Activated naive CD8-positive, alpha-beta T cell (primary cell): ENCODE results near the gene MAGEB4.

Source experiments
- H3K27ac Mint-ChIP-seq: one replicate; pipeline ENCODE4 v1.8.0; 2021; ENCODE audit warnings: mixed read lengths
- H3K27me3 Mint-ChIP-seq: one replicate; pipeline ENCODE4 v1.8.0; 2021; ENCODE audit warnings: mixed read lengths
- H3K36me3 Mint-ChIP-seq: one replicate; pipeline ENCODE4 v1.8.0; 2021; ENCODE audit warnings: mixed read lengths
- H3K4me1 Mint-ChIP-seq: one replicate; pipeline ENCODE4 v1.8.0; 2021; ENCODE audit warnings: low read depth, mixed read lengths
- H3K4me3 Mint-ChIP-seq: one replicate; pipeline ENCODE4 v1.8.0; 2021; ENCODE audit warnings: mild to moderate bottlenecking, mixed read lengths
- H3K9me3 Mint-ChIP-seq: one replicate; pipeline ENCODE4 v1.8.0; 2021; ENCODE audit warnings: low read depth, mixed read lengths

MAGEB4 gene

DNA sequence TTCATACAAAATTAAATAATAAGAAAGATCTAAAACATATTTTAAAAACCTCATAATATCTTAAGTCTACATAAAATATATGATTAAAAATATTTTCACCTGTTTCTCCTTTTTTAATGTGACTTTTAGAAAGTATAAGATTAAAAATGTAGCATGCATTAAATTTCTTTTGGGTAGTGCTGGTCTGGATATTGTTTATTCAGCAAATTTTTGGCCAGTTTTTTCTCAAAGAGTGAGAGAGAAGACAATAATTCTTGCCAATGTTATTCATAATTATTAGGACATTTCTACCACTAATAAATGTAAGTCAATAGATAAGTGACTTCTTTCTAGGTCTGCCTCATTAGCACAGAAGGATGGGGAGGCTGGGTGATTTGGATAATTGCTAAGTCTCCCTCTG, 19.2 kb downstream of the MAGEB4 start:
- H3K36me3 Mint-ChIP-seq = no peaks in the 10 kb centered on the region
- peaks cover 3% of the 10 kb centered on the region for H3K27me3 Mint-ChIP-seq
- no peak overlapping the region for H3K27ac Mint-ChIP-seq
- peaks cover 2% of the 10 kb centered on the region for H3K9me3 Mint-ChIP-seq
- H3K4me1 Mint-ChIP-seq = no peaks in the 10 kb centered on the region
- H3K4me3 Mint-ChIP-seq = no peak overlapping the region

DNA sequence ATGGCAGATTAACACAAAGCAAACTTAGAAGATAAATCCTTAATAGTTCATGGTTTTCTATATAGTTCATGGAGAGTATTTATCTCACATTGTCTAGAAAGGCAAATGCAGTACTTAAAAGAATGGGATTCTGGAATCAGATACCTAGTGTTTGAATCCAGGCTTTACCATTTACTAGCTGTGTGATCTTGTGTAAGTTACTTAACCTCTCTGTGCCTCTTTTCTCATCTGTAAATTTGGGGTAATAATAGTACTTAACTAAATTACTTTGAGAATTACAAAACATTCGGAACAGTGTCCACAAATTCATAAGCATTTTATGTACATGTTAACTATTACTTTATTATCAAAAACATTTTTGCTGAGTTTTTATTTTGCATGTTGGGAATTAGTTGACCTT, 21.0 kb downstream of the MAGEB4 start:
- Mint-ChIP-seq H3K27me3 (no peaks in the 10 kb centered on the region), H3K4me1 (no peaks in the 10 kb centered on the region), H3K9me3 (no peaks in the 10 kb centered on the region), H3K27ac (no peak overlapping the region), H3K4me3 (no peak overlapping the region), H3K36me3 (no peaks in the 10 kb centered on the region)

DNA sequence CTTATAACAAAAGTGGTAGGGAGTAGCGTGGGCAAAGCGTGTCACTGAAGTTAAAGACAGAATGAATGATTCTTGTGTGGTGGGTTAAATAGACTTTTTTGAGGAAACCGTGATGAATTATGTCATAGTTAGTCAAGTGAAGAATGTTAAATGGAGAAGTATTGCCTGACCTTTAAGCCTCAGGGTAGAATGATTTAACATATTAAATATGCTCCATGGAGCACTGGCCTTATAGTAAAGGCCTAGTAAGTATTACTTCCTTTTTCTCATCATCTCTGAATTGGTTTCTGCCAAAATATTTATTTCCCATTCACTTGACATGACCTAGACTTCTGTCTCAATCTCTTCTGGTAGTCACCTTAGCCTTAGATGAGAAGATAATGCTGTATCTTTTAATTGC, 28.8 kb downstream of the MAGEB4 start:
- Mint-ChIP-seq H3K4me3 (no peak overlapping the region), H3K27me3 (no peaks in the 10 kb centered on the region), H3K27ac (no peak overlapping the region), H3K4me1 (no peaks in the 10 kb centered on the region), H3K36me3 (no peaks in the 10 kb centered on the region), H3K9me3 (no peaks in the 10 kb centered on the region)

- Mint-ChIP-seq H3K4me1 (peaks cover 5% of the 10 kb centered on the region), H3K9me3 (no peaks in the 10 kb centered on the region), H3K36me3 (no peaks in the 10 kb centered on the region), H3K4me3 (no peak overlapping the region), H3K27me3 (no peaks in the 10 kb centered on the region), H3K27ac (no peak overlapping the region)
Measured at GRCh38 chrX:30275498-30275897, 33.7 kb downstream of the MAGEB4 start.

DNA sequence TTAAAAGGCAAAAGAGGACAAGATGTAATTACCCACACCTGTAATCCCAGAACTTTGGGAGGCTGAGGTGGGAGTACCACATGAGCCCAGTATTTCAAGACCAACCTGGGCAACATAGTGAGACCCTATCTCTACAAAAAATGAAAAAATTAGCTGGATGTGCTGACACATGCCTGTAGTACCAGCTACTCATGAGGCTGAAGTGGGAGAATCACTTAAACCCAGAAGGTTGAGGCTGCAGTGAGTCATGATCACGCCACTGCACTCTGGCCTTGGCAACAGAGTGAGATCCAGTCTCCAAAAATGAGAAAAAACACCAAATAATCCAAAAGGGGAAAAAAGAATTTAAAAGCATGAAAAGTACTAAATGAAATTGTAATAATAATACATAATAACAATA, 36.6 kb downstream of the MAGEB4 start:
- Mint-ChIP-seq H3K27me3 (no peaks in the 10 kb centered on the region), H3K4me3 (no peak overlapping the region), H3K9me3 (no peaks in the 10 kb centered on the region), H3K36me3 (no peaks in the 10 kb centered on the region), H3K27ac (no peak overlapping the region), H3K4me1 (peaks cover 5% of the 10 kb centered on the region)

GRCh38 chrX:30280428-30280827, 38.6 kb downstream of the MAGEB4 start:
- Mint-ChIP-seq H3K9me3 (no peaks in the 10 kb centered on the region), H3K4me3 (no peak overlapping the region), H3K36me3 (no peaks in the 10 kb centered on the region), H3K27me3 (no peaks in the 10 kb centered on the region), H3K4me1 (peaks cover 5% of the 10 kb centered on the region), H3K27ac (no peak overlapping the region)

DNA sequence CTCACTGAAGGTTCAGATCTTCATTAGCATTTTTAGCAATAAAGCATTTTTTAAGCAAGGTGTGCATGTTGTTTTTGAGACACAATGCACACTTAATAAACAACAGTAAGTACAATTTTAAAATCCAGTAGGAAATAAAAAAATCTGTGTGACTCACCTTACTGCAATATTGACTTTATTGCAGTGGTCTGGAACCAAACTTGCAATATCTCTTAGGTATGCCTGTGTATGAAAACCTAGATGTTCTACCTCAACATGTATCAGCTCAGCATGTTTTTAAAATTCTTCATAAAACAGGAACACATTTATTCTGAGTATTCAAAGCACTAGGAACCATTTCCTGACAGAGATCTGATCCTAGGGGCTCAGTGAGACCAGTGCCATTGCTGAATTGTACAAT, 40.7 kb downstream of the MAGEB4 start:
- Mint-ChIP-seq H3K27me3 (no peaks in the 10 kb centered on the region), H3K9me3 (no peaks in the 10 kb centered on the region), H3K36me3 (no peaks in the 10 kb centered on the region)

DNA sequence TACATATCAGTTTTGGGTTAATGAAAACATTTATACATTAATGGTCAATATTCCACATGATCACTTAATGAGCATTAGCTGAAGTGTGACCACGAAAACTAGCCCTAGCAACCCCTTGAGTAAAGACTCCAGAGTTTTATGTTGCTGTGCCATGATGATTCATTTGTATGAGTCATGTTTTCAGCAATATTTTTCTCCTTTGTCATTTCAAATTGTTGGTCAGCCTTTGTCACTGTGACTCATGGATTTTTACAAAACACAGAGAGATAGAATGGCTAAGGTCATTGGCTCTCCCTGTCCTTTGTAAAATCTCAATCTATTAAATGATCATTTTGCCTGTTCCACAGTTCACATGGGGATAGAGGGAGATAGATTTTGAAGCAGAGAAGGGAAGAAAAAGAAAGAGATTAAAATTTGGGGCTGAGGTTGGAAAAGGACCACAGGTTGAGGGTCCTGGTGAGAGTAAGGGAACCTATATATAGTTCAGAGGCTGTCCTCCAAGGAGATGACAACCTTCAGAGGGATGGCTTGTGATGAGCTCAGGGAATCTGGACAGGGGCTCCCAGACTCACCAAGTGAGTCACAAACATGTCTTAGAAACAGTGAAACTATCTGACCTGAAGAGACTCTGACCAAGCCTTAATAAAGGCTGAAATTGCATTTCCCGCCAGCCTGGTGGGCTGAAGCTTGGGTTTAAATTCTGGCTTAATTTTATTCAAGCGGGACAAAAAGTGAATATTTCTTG, 41.8 kb downstream of the MAGEB4 start:
- H3K4me1 Mint-ChIP-seq = peaks cover 5% of the 10 kb centered on the region
- no peak overlapping the region for H3K4me3 Mint-ChIP-seq
- no peaks in the 10 kb centered on the region for H3K27me3 Mint-ChIP-seq
- H3K36me3 Mint-ChIP-seq = no peaks in the 10 kb centered on the region
- no peak overlapping the region for H3K27ac Mint-ChIP-seq
- H3K9me3 Mint-ChIP-seq = no peaks in the 10 kb centered on the region

More for the DNA sequence above, 40.7 kb downstream of the MAGEB4 start:
- Mint-ChIP-seq H3K4me3 (no peak overlapping the region), H3K4me1 (peaks cover 5% of the 10 kb centered on the region), H3K27ac (no peak overlapping the region)
